ENCODE results near the gene ARID5B.

The ARID5B gene

DNA sequence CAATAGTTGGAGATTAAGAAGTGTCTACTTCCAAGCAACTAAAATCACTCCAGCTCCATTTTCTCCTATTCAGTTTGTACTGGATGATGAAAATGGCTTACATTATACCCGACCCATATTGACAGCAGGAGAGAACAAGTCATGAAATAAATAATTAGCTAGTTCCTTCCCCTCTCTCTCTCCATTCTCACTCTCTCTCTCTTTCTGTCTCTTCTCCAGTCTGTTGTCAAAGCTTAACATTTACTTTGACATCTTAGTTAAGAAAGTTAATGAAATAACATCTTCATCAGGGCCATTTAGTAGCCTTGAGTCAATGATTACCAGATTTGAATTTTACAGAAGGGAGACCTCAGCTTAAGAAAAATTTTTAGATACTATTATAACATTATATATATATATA, 138.5 kb downstream of the ARID5B start:
- DNase-seq: no peak

GRCh38 chr10:62040881-62041280, 139.4 kb downstream of the ARID5B start:
- DNase-seq: no peak

GRCh38 chr10:62043421-62044021, 142.0 kb downstream of the ARID5B start:
- no peak for DNase-seq

DNA sequence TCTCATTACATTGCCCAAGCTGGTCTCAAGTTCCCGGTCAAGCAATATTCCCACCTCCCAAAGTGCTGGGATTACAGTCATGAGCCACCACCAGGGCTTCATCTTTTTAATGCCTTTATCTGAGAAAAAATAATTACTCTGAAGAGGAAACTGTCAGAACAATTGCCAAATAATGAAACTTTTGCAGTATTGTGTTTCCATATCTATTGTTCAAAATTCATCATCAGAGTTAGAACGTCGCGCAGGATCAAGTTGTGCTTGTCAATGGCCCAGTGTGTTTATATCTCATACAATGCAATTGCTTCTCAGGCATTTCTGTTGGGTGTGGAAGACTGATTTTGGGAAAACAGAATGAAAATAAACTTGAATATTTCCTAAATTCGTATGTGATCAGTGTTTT, 143.1 kb downstream of the ARID5B start:
- DNase-seq: no peak

GRCh38 chr10:62045765-62046521, 144.4 kb downstream of the ARID5B start:
- no peak for DNase-seq

DNA sequence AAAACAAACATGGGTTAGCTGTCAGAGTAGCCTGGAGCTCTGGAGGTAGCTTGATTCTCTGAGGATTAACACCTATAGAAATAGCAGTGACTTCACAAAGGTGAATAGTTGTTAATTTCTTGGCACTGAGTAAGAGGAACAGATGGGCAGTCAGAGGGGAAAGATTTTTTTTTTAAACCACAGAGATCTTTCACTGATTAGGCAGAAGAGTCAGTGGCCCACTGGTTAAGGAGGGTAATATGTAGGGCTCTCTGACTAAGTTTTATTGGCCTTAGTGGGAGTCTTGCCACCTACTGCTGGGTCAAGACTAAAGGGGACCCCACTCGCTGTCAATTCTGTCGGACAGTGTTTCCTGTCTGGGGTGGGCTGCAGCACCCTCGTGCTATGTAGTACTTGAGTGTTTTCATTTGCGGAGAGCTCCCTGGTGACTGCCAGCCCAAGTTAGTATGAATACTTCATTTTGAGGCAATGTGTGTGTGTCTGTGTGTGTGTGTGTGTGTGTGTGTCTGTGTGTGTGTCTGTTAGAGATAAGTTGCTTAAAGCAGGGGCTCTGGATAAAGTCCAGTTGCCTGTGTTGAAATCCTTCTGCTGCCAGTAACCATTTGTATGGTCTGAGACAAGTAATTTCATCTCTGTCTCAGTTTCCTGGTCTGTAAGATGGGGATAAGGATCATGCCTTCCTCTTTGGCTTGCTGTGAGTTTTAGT, 145.2 kb downstream of the ARID5B start:
- no peak for DNase-seq

GRCh38 chr10:62047228-62047892, 145.9 kb downstream of the ARID5B start:
- no peak for DNase-seq

DNA sequence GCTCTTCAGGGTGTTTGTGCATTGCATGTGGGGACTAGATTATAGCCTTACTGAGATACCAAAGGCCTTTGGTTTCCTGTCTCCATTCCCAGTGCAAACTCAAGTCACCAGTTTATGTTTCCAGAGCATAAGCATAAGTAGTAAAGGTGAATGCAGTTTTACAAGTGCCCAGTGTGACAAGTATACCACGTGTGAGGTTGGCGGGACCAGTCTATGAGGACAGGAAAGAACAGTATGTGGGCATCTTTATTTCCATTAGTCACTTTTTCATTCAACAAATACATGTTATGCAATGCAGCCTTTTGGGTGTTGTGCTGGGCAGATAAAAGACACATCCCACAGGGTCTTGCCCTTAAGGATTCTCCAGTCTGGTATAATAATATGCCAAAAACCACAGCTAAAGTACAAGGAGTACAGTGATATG, 146.5 kb downstream of the ARID5B start:
- DNase-seq: no peak

GRCh38 chr10:62048470-62048869, 147.0 kb downstream of the ARID5B start:
- no peak for DNase-seq

DNA sequence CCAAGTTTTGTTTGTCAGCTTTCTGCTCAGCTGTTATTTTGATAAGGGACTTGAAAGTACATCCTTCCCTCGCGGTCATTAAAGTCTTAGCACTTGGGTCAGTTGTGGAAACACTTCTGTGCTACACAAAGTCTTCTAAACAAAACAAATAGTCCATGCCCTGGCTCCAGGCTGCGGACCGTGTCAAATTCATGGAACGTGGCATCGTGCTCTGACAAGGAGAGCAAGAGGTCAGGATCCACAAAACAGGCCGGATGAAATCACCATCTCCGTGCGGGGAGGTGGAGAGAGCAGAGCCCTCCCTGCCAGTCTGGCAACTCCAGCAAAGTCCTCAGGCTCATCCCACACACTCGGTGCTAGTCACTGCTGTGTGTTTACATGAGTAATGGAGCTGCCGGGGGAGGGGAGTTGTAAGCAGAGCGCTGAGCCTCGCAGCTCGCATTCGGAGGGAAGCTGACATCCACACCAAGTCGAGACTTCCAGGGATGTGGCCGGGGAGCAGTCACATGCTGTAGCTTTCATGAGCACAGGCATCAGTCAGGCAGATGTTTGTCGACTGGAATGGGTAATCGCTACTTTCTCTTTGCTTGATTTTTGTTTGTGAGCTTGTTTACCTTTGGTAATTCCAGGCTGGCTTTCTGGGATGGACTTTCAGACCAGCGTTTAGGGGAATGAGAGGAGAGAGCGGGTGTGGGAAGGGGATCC, 147.6 kb downstream of the ARID5B start:
- peak; percentile 41 for DNase-seq

- DNase-seq: no peak
Observed at GRCh38 chr10:62049624-62050345, 148.3 kb downstream of the ARID5B start.

DNA sequence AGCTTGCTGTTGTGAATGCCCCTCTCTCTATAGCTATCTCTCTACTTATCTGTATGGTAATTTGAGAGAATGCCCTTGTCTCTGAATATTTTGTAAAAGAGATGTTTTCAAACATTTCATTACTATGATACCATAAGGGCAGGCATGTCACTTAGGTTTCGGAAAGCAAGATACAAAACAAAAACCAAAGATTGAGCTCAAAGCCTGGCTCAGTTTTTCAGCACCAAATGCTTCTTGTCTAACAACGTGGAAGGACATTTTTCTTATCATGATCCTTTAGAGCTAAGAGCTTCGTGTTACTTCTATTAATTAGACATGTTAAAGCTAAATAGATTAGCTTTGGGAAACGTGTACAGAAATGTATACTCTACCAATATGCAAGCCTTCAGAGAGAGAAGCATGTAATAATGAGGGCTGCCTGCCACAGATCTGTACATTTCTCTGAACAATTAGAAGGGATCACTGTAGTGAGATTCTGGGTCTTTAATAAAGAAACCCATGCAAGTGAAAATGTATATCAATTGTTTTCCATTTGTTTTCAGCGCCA, 148.9 kb downstream of the ARID5B start:
- no peak for DNase-seq

GRCh38 chr10:62050893-62051433, 149.5 kb downstream of the ARID5B start:
- DNase-seq: peak; percentile 64

DNA sequence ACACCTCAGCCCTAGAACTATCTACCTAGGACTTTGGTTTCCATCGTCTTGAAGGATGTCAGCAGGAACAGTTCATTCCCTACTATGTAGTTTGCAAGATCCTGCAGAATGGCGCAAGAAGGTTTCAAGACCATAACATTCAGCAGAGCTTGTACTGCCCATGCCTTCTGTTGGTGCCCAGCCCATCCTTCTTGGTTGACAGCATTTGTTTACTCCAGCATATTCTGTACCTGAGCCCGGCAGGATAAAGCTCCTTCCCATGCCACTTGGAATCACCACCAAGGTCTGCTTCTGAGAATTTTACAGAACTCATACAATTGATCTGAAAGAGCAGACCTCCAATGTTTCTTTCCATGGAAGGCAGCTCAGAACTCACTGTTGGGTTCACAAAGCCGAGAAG, 150.8 kb downstream of the ARID5B start:
- DNase-seq: no peak

DNA sequence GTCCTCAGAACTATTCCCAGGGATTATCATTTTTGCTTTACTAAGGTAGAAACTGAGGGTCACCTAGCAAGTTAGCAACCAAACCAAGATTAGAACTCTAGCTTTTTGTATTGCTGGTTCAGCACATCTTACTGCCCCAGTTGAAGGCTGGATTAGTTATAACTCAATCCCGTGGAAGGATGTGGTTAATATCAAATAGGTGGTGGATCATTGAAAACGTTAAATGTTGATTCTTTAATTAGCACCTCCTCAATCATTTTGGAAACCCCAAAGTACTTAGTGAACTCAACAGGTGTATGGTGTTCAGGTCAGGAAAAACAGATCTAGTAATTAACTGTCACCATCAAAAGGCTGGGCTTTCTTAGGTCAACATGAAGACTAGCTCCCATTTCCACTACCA, 152.4 kb downstream of the ARID5B start:
- DNase-seq: no peak

- DNase-seq: no peak
Observed at GRCh38 chr10:62054408-62054807, 152.9 kb downstream of the ARID5B start.

GRCh38 chr10:62054830-62055229, 153.3 kb downstream of the ARID5B start:
- no peak for DNase-seq

GRCh38 chr10:62056219-62056618, 154.7 kb downstream of the ARID5B start:
- no peak for DNase-seq

DNA sequence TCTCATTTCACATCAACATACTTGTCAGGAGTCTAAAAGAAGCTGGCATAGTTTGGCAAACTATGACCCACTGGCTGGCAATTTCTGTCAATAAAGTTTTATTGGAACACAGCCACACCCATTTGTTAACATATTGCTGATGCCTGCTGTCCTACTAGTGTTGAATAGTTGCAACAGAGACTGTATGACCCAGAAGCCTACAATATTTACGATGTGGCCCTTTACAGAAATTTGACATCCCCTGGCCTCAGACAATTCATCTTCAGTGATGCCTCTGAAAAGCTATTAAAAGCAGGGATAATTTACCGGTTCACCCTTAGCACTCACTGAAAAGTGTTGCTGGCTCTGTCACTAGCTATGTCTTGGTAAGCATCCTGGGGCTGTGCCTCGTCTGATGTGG, 155.2 kb downstream of the ARID5B start:
- DNase-seq: no peak

DNA sequence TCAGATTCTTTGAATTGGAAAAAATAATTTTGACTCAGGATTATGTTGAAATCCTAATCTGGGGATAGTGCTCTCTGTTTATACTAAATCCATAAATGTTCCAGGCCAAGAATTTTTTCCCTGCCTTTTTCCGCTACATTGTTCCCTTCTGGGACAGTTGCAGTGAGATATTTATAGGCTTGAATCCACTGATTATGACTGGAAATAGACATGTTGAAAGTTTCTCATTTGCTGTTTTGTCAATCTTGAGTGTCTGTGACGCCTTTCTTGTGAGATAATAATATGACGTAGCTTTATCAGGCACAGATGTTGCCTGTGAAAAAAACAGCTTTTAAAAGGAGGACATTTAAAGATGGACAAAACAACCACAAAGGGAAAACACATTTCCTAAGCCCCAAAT, 155.9 kb downstream of the ARID5B start:
- no peak for DNase-seq

DNA sequence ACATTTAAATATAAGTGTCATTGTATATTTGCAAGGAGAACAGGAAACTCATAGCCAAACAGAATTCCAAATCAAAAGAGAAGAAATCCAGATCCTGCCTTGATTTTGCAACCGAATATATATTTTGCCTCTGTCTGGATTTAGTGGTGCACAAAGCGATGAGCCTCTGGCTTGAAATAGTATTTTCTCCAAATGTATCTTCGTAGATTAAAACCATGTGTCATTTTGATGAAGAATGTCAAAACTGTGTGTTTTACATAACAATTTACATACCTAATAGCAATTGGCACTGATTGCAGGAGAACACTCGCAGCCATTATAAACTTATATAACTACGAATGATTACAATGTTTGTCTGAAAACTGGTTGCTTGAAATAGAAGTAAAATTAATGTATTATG, 156.4 kb downstream of the ARID5B start:
- DNase-seq: no peak

- DNase-seq: no peak
Observed at GRCh38 chr10:62058476-62058875, 157.0 kb downstream of the ARID5B start.

Measured in activated effector memory CD4-positive, alpha-beta T cell treated with Interleukin-2 at 50 U/mL for 16 hours (primary cell).